HG02759 (cell line): ENCODE results near the gene WNT5B.
"Not testable (repeated sequence)": the region's sequence is repeated elsewhere in the genome, so short reads cannot be mapped to it uniquely, and the experiment has no call there.

Experiments used
- ATAC-seq: cut with Tn5 transposase; IDR thresholded peaks from one replicate; pipeline ENCODE4 v1.9.1; 2021; ENCODE audit warnings: mild to moderate bottlenecking, moderate library complexity; ENCODE audit not compliant: unreplicated experiment

The WNT5B gene

GRCh38 chr12:1595690-1596347 lies 33.2 kb upstream of the WNT5B start:
- ATAC-seq, result no peak

GRCh38 chr12:1598757-1599156 lies 30.3 kb upstream of the WNT5B start:
- ATAC-seq, result no peak

- ATAC-seq, result not testable (repeated sequence)
Measured at GRCh38 chr12:1602706-1603105, 26.3 kb upstream of the WNT5B start.

- no peak for ATAC-seq
Measured at GRCh38 chr12:1603269-1603993, 25.6 kb upstream of the WNT5B start.

GRCh38 chr12:1604464-1604863 lies 24.6 kb upstream of the WNT5B start:
- ATAC-seq, result no peak

GRCh38 chr12:1605129-1606020 lies 23.7 kb upstream of the WNT5B start:
- peak; percentile 16 for ATAC-seq

GRCh38 chr12:1606021-1606622 lies 22.9 kb upstream of the WNT5B start:
- ATAC-seq, result peak; percentile 70

- ATAC-seq, result no peak
Measured at GRCh38 chr12:1607940-1608712, 20.9 kb upstream of the WNT5B start.

- no peak for ATAC-seq
Measured at GRCh38 chr12:1608713-1609119, 20.3 kb upstream of the WNT5B start.

GRCh38 chr12:1610072-1610643 lies 18.9 kb upstream of the WNT5B start:
- ATAC-seq, result no peak

GRCh38 chr12:1611803-1612572 lies 17.0 kb upstream of the WNT5B start:
- no peak for ATAC-seq

- no peak for ATAC-seq
Measured at GRCh38 chr12:1613860-1614259, 15.2 kb upstream of the WNT5B start.

GRCh38 chr12:1614360-1614759 lies 14.7 kb upstream of the WNT5B start:
- ATAC-seq, result no peak

GRCh38 chr12:1616233-1617066 lies 12.6 kb upstream of the WNT5B start:
- no peak for ATAC-seq

- no peak for ATAC-seq
Measured at GRCh38 chr12:1618489-1618888, 10.5 kb upstream of the WNT5B start.

GRCh38 chr12:1619159-1619558 lies 9.9 kb upstream of the WNT5B start:
- no peak for ATAC-seq

GRCh38 chr12:1619587-1619986 lies 9.4 kb upstream of the WNT5B start:
- peak; percentile 56 for ATAC-seq

- ATAC-seq, result no peak
Measured at GRCh38 chr12:1620092-1620491, 8.9 kb upstream of the WNT5B start.
